ENCODE measurements around the gene CDC42BPG.

CDC42BPG gene

GRCh38 chr11:64786308-64786707 lies 58.1 kb downstream of the CDC42BPG start:
- no peak for DNase-seq

GRCh38 chr11:64784813-64785581 lies 59.5 kb downstream of the CDC42BPG start:
- DNase-seq: no peak

GRCh38 chr11:64778473-64779298 lies 65.8 kb downstream of the CDC42BPG start, which contains the start of gene SF1:
TSS of gene SF1 (minus strand) at chr11:64778542. CDS start at chr11:64778392, 150 bp downstream.
- DNase-seq: peak; percentile 94

- no peak for DNase-seq
Observed at GRCh38 chr11:64778223-64778472, 66.3 kb downstream of the CDC42BPG start.

GRCh38 chr11:64777449-64778222 lies 66.8 kb downstream of the CDC42BPG start:
- DNase-seq: no peak

GRCh38 chr11:64776875-64777274 lies 67.6 kb downstream of the CDC42BPG start:
- DNase-seq: no peak

- DNase-seq: no peak
Observed at GRCh38 chr11:64776425-64776824, 68.0 kb downstream of the CDC42BPG start.

- no peak for DNase-seq
Observed at GRCh38 chr11:64774144-64774543, 70.3 kb downstream of the CDC42BPG start.
